ENCODE data around the gene PSORS1C1.

The PSORS1C1 gene

GRCh38 chr6:31128093-31128676, 13.6 kb downstream of the PSORS1C1 start:
- H3K9me3 ChIP-seq (ENCODE audit: control insufficient read depth, low read length), result no peaks in the 10 kb centered on the region
- no peaks in the 10 kb centered on the region for H3K36me3 ChIP-seq (ENCODE audit: control insufficient read depth, insufficient read depth, low read length)
- peaks cover 12% of the 10 kb centered on the region for H3K4me1 ChIP-seq (ENCODE audit: control insufficient read depth, insufficient read depth, low read length, poor library complexity, severe bottlenecking)
- H3K4me3 ChIP-seq (ENCODE audit: extremely low read depth, insufficient read depth, low read length, poor library complexity, severe bottlenecking), result no peak overlapping the region
- H3K27ac ChIP-seq (ENCODE audit: low read depth, low read length, severe bottlenecking), result no peak overlapping the region
- WGBS, 2 experiments (ENCODE audit: insufficient coverage in 2 of 2), result 16 to 27% methylated on average over 5 to 6 of the region's 8 CpGs

DNA sequence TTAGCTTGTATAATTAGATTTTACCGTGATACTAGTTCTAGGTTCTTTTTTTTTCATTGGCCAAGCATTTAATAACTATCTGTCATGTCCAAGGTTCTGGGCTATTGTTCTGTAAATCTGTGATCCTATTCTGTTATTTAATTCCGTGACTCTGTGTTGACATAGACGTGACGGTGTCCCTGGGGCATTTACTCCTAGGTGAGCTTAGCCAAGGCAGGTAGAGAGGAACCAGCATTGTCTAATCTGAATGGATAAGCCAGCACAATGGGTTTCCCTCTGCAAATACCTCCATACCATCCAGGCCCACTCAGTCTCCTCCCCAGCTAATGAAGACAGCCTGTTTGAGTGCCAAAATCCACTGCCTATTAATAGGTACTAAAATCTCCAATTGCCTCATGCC, 14.5 kb downstream of the PSORS1C1 start:
- Histone ChIP-seq H3K4me1 (ENCODE audit: control insufficient read depth, insufficient read depth, low read length, poor library complexity, severe bottlenecking) (peaks cover 12% of the 10 kb centered on the region), H3K27ac (ENCODE audit: low read depth, low read length, severe bottlenecking) (no peak overlapping the region), H3K36me3 (ENCODE audit: control insufficient read depth, insufficient read depth, low read length) (no peaks in the 10 kb centered on the region), H3K4me3 (ENCODE audit: extremely low read depth, insufficient read depth, low read length, poor library complexity, severe bottlenecking) (no peak overlapping the region), H3K9me3 (ENCODE audit: control insufficient read depth, low read length) (no peaks in the 10 kb centered on the region)
- 78 to 87% methylated on average over 3 of the region's 4 CpGs for WGBS, 2 experiments (ENCODE audit: insufficient coverage in 2 of 2)

- Histone ChIP-seq H3K4me3 (ENCODE audit: extremely low read depth, insufficient read depth, low read length, poor library complexity, severe bottlenecking) (no peak overlapping the region), H3K9me3 (ENCODE audit: control insufficient read depth, low read length) (no peaks in the 10 kb centered on the region), H3K36me3 (ENCODE audit: control insufficient read depth, insufficient read depth, low read length) (no peaks in the 10 kb centered on the region), H3K4me1 (ENCODE audit: control insufficient read depth, insufficient read depth, low read length, poor library complexity, severe bottlenecking) (peaks cover 12% of the 10 kb centered on the region), H3K27ac (ENCODE audit: low read depth, low read length, severe bottlenecking) (no peak overlapping the region)
- WGBS, 2 experiments (ENCODE audit: insufficient coverage in 2 of 2), result 82 to 94% methylated on average over 1 to 2 of the region's 3 CpGs
Measured at GRCh38 chr6:31130751-31131150, 16.2 kb downstream of the PSORS1C1 start.

DNA sequence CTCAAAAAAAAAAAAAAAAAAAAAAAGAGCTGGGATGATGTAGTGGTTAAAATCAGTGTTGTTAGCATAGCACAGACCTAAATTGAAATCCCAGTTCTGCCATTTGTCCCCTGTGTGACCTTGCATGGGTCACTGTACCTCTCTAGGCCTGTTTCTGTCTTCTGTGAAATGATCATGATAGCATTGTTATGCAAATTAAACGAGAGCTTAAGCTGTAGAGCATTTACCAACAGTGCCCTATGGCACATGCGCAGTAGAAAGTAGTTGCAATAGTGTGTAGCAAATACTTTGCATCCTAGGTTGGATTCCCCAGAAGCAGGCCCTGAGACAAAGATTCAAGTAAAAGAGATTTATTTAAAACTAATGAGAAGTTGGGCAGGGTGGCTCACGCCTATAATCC, 17.0 kb downstream of the PSORS1C1 start:
- H3K36me3 ChIP-seq (ENCODE audit: control insufficient read depth, insufficient read depth, low read length), result no peaks in the 10 kb centered on the region
- no peak overlapping the region for H3K4me3 ChIP-seq (ENCODE audit: extremely low read depth, insufficient read depth, low read length, poor library complexity, severe bottlenecking)
- no peak overlapping the region for H3K27ac ChIP-seq (ENCODE audit: low read depth, low read length, severe bottlenecking)
- WGBS, 2 experiments (ENCODE audit: insufficient coverage in 2 of 2), result 86 to 90% methylated on average over 1 to 3 of the region's 3 CpGs
- no peaks in the 10 kb centered on the region for H3K9me3 ChIP-seq (ENCODE audit: control insufficient read depth, low read length)
- H3K4me1 ChIP-seq (ENCODE audit: control insufficient read depth, insufficient read depth, low read length, poor library complexity, severe bottlenecking), result peaks cover 12% of the 10 kb centered on the region

GRCh38 chr6:31132806-31133205, 18.2 kb downstream of the PSORS1C1 start:
- Histone ChIP-seq H3K4me1 (ENCODE audit: control insufficient read depth, insufficient read depth, low read length, poor library complexity, severe bottlenecking) (peaks cover 8% of the 10 kb centered on the region), H3K36me3 (ENCODE audit: control insufficient read depth, insufficient read depth, low read length) (no peaks in the 10 kb centered on the region), H3K9me3 (ENCODE audit: control insufficient read depth, low read length) (no peaks in the 10 kb centered on the region), H3K27ac (ENCODE audit: low read depth, low read length, severe bottlenecking) (no peak overlapping the region), H3K4me3 (ENCODE audit: extremely low read depth, insufficient read depth, low read length, poor library complexity, severe bottlenecking) (no peak overlapping the region)
- WGBS, 2 experiments (ENCODE audit: insufficient coverage in 2 of 2), result 70 to 81% methylated on average over 3 to 5 of the region's 6 CpGs

GRCh38 chr6:31135710-31136109, 21.1 kb downstream of the PSORS1C1 start:
- WGBS, 2 experiments (ENCODE audit: insufficient coverage in 2 of 2), result 80 to 94% methylated on average over 1 to 6 of the region's 10 CpGs
- H3K36me3 ChIP-seq (ENCODE audit: control insufficient read depth, insufficient read depth, low read length), result no peaks in the 10 kb centered on the region
- peaks cover 12% of the 10 kb centered on the region for H3K4me1 ChIP-seq (ENCODE audit: control insufficient read depth, insufficient read depth, low read length, poor library complexity, severe bottlenecking)
- no peak overlapping the region for H3K4me3 ChIP-seq (ENCODE audit: extremely low read depth, insufficient read depth, low read length, poor library complexity, severe bottlenecking)
- H3K27ac ChIP-seq (ENCODE audit: low read depth, low read length, severe bottlenecking), result no peak overlapping the region
- no peaks in the 10 kb centered on the region for H3K9me3 ChIP-seq (ENCODE audit: control insufficient read depth, low read length)

GRCh38 chr6:31138982-31139381, 24.4 kb downstream of the PSORS1C1 start, which contains the start of gene PSORS1C2:
TSS of gene PSORS1C2 (minus strand) at chr6:31139066. CDS start at chr6:31139026, 40 bp downstream.
- Histone ChIP-seq H3K9me3 (ENCODE audit: control insufficient read depth, low read length) (no peaks in the 10 kb centered on the region), H3K36me3 (ENCODE audit: control insufficient read depth, insufficient read depth, low read length) (no peaks in the 10 kb centered on the region)
- 90 to 100% methylated on average over 1 to 4 of the region's 4 CpGs for WGBS, 2 experiments (ENCODE audit: insufficient coverage in 2 of 2)

GRCh38 chr6:31139599-31139998, 25.0 kb downstream of the PSORS1C1 start:
- no peak overlapping the region for H3K4me3 ChIP-seq (ENCODE audit: extremely low read depth, insufficient read depth, low read length, poor library complexity, severe bottlenecking)
- H3K27ac ChIP-seq (ENCODE audit: low read depth, low read length, severe bottlenecking), result no peak overlapping the region
- H3K4me1 ChIP-seq (ENCODE audit: control insufficient read depth, insufficient read depth, low read length, poor library complexity, severe bottlenecking), result peaks cover 23% of the 10 kb centered on the region
- 26 to 28% methylated on average over 4 of the region's 4 CpGs for WGBS, 2 experiments (ENCODE audit: insufficient coverage in 2 of 2)
- peaks cover 5% of the 10 kb centered on the region for H3K36me3 ChIP-seq (ENCODE audit: control insufficient read depth, insufficient read depth, low read length)
- no peaks in the 10 kb centered on the region for H3K9me3 ChIP-seq (ENCODE audit: control insufficient read depth, low read length)

More at GRCh38 chr6:31138982-31139381, 24.4 kb downstream of the PSORS1C1 start, which contains the start of gene PSORS1C2:
- Histone ChIP-seq H3K4me1 (ENCODE audit: control insufficient read depth, insufficient read depth, low read length, poor library complexity, severe bottlenecking) (peaks cover 23% of the 10 kb centered on the region), H3K27ac (ENCODE audit: low read depth, low read length, severe bottlenecking) (no peak within 1 kb of the TSS), H3K4me3 (ENCODE audit: extremely low read depth, insufficient read depth, low read length, poor library complexity, severe bottlenecking) (no peak within 1 kb of the TSS)

DNA sequence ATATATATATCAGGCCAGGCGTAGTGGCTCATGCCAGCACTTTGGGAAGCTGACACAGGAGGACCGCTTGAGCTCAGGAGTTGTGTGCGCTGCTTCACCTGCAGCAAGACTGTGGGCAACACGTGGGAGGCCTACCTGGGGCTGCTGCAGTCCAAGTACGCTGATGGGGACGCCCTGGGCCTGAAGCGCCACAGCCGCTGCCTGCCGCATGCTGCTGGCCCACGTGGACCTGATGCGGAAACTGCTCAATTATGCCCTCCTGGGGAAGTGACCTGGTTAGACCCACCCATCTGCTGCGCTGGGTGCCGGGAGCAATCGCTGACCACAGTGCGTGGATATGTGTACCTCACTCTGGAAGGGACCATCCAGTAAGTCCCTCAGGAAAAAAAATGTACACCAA, 26.0 kb downstream of the PSORS1C1 start:
- peaks cover 23% of the 10 kb centered on the region for H3K4me1 ChIP-seq (ENCODE audit: control insufficient read depth, insufficient read depth, low read length, poor library complexity, severe bottlenecking)
- H3K4me3 ChIP-seq (ENCODE audit: extremely low read depth, insufficient read depth, low read length, poor library complexity, severe bottlenecking), result no peak overlapping the region
- H3K27ac ChIP-seq (ENCODE audit: low read depth, low read length, severe bottlenecking), result no peak overlapping the region
- no peaks in the 10 kb centered on the region for H3K9me3 ChIP-seq (ENCODE audit: control insufficient read depth, low read length)
- H3K36me3 ChIP-seq (ENCODE audit: control insufficient read depth, insufficient read depth, low read length), result peaks cover 12% of the 10 kb centered on the region
- 88 to 93% methylated on average over 14 to 15 of the region's 15 CpGs for WGBS, 2 experiments (ENCODE audit: insufficient coverage in 2 of 2)

- H3K36me3 ChIP-seq (ENCODE audit: control insufficient read depth, insufficient read depth, low read length), result peaks cover 16% of the 10 kb centered on the region
- no peaks in the 10 kb centered on the region for H3K9me3 ChIP-seq (ENCODE audit: control insufficient read depth, low read length)
- no peak overlapping the region for H3K4me3 ChIP-seq (ENCODE audit: extremely low read depth, insufficient read depth, low read length, poor library complexity, severe bottlenecking)
- peaks cover 23% of the 10 kb centered on the region for H3K4me1 ChIP-seq (ENCODE audit: control insufficient read depth, insufficient read depth, low read length, poor library complexity, severe bottlenecking)
- WGBS, 2 experiments (ENCODE audit: insufficient coverage in 2 of 2), result 54 to 60% methylated on average over 2 of the region's 2 CpGs
- peak overlapping the region; percentile 13 for H3K27ac ChIP-seq (ENCODE audit: low read depth, low read length, severe bottlenecking)
Measured at GRCh38 chr6:31142361-31142761, 27.8 kb downstream of the PSORS1C1 start.

GRCh38 chr6:31143148-31143547, 28.5 kb downstream of the PSORS1C1 start:
- H3K9me3 ChIP-seq (ENCODE audit: control insufficient read depth, low read length), result no peaks in the 10 kb centered on the region
- peak overlapping the region; percentile 51 for H3K27ac ChIP-seq (ENCODE audit: low read depth, low read length, severe bottlenecking)
- H3K36me3 ChIP-seq (ENCODE audit: control insufficient read depth, insufficient read depth, low read length), result peaks cover 18% of the 10 kb centered on the region
- H3K4me3 ChIP-seq (ENCODE audit: extremely low read depth, insufficient read depth, low read length, poor library complexity, severe bottlenecking), result no peak overlapping the region
- peaks cover 23% of the 10 kb centered on the region for H3K4me1 ChIP-seq (ENCODE audit: control insufficient read depth, insufficient read depth, low read length, poor library complexity, severe bottlenecking)
- WGBS, 2 experiments (ENCODE audit: insufficient coverage in 2 of 2), result 21 to 23% methylated on average over 8 to 9 of the region's 11 CpGs
